Karpas-422 (cell line): ENCODE results near the gene PRKCZ. TPM values are rescaled to one million over a fixed set of nuclear protein-coding genes. Genes with fewer than 3 reads are reported as not detected.
A peak's percentile ranks its signal among the peaks of the same experiment; 100 is the strongest.

Experiments used
- DNase-seq: peaks from one replicate; pipeline ENCODE4 v3.0.0-alpha.2; 2015
- H2AFZ ChIP-seq: fragments of 200-600 bp; sonication (generic); 2 replicates; pipeline ENCODE4 v1.6.1; 2014; ENCODE audit warnings: antibody characterized with exemption, low read length, mixed read lengths
- H3K27ac ChIP-seq: fragments of 200-600 bp; sonication (generic); 2 replicates; pipeline ENCODE4 v1.5.1; 2014; ENCODE audit warnings: mild to moderate bottlenecking, low read length, moderate library complexity
- H3K27me3 ChIP-seq: fragments of 200-600 bp; sonication (generic); 2 replicates; pipeline ENCODE4 v1.6.1; 2014; ENCODE audit warnings: low read length, mixed read lengths
- H3K36me3 ChIP-seq: fragments of 200-600 bp; sonication (generic); 2 replicates; pipeline ENCODE4 v1.6.1; 2014; ENCODE audit warnings: low read length, mixed read lengths; ENCODE audit not compliant: insufficient read depth
- H3K4me1 ChIP-seq: fragments of 200-600 bp; sonication (generic); 2 replicates; pipeline ENCODE4 v1.6.1; 2014; ENCODE audit warnings: mild to moderate bottlenecking, low read length, mixed read lengths
- H3K4me2 ChIP-seq: fragments of 200-600 bp; sonication (generic); 2 replicates; pipeline ENCODE4 v1.6.1; 2014; ENCODE audit warnings: low read length, low read depth, mild to moderate bottlenecking; ENCODE audit not compliant: poor library complexity, severe bottlenecking
- H3K4me3 ChIP-seq: fragments of 200-600 bp; sonication (generic); 2 replicates; pipeline ENCODE4 v1.5.1; 2014; ENCODE audit warnings: mild to moderate bottlenecking, antibody characterized with exemption, low read length, mixed read lengths
- H3K79me2 ChIP-seq: fragments of 200-600 bp; sonication (generic); 2 replicates; pipeline ENCODE4 v1.6.1; 2014; ENCODE audit warnings: mild to moderate bottlenecking, low read length, mixed read lengths
- H3K9ac ChIP-seq: fragments of 200-600 bp; sonication (generic); 2 replicates; pipeline ENCODE4 v1.6.0; 2014; ENCODE audit warnings: low read length
- H3K9me2 ChIP-seq: fragments of 200-600 bp; sonication (generic), shearing (Covaris generic); replicated peaks from 2 replicates; pipeline ENCODE4 v1.6.0; 2014; ENCODE audit warnings: mild to moderate bottlenecking, low read length, moderate library complexity; ENCODE audit not compliant: insufficient read depth
- H3K9me3 ChIP-seq: fragments of 300-700, 200-600 bp; sonication (generic); 2 replicates; pipeline ENCODE4 v1.6.1; 2014; ENCODE audit warnings: low read length, mixed read lengths
- H4K20me1 ChIP-seq: fragments of 200-600 bp; sonication (generic); 2 replicates; pipeline ENCODE4 v1.6.1; 2014; ENCODE audit warnings: mild to moderate bottlenecking, antibody characterized with exemption, low read length, low read depth; ENCODE audit not compliant: insufficient read depth
- total RNA-seq: library from RNA; depleted of rRNA; stranded (reverse); fragments of >200 nt; shearing (Covaris generic); gene quantifications from 2 replicates; pipeline ENCODE4 v1.2.3, GENCODE V29; 2014; ENCODE audit warnings: low replicate concordance

PRKCZ gene
- total RNA-seq, 1 experiment from 2014 or later = not detected

GRCh38 chr1:2039251-2039650 is 11.0 kb upstream of the PRKCZ start:
- Histone ChIP-seq H3K4me2 (no peak overlapping the region), H2AFZ (no peak overlapping the region), H3K9me2 (no peaks in the 10 kb centered on the region), H3K9ac (no peak overlapping the region), H3K79me2 (no peaks in the 10 kb centered on the region), H3K27ac (no peak overlapping the region), H4K20me1 (no peaks in the 10 kb centered on the region), H3K27me3 (no peaks in the 10 kb centered on the region), H3K4me3 (no peak overlapping the region), H3K36me3 (no peaks in the 10 kb centered on the region), H3K4me1 (no peaks in the 10 kb centered on the region), H3K9me3 (no peaks in the 10 kb centered on the region)
- no peak for DNase-seq

- DNase-seq = no peak
- H3K9me3 ChIP-seq = no peaks in the 10 kb centered on the region
- no peak overlapping the region for H3K9ac ChIP-seq
- no peaks in the 10 kb centered on the region for H3K4me1 ChIP-seq
- H3K27me3 ChIP-seq = no peaks in the 10 kb centered on the region
- no peak overlapping the region for H3K27ac ChIP-seq
- H3K79me2 ChIP-seq = no peaks in the 10 kb centered on the region
- H3K36me3 ChIP-seq = no peaks in the 10 kb centered on the region
- H4K20me1 ChIP-seq = 0 out of 2 replicates have a peak, but pooled peaks cover 3% of the 10 kb centered on the region
- H3K9me2 ChIP-seq = no peaks in the 10 kb centered on the region
- H3K4me2 ChIP-seq = no peak overlapping the region
- no peak overlapping the region for H3K4me3 ChIP-seq
- H2AFZ ChIP-seq = no peak overlapping the region
Observed at GRCh38 chr1:2041305-2041704, 8.9 kb upstream of the PRKCZ start.

- Histone ChIP-seq H3K9me3 (no peaks in the 10 kb centered on the region), H3K4me3 (no peak overlapping the region), H3K9me2 (no peaks in the 10 kb centered on the region), H3K79me2 (no peaks in the 10 kb centered on the region), H2AFZ (no peak overlapping the region), H4K20me1 (0 out of 2 replicates have a peak, but pooled peaks cover 3% of the 10 kb centered on the region), H3K27me3 (no peaks in the 10 kb centered on the region), H3K9ac (no peak overlapping the region), H3K36me3 (no peaks in the 10 kb centered on the region), H3K27ac (no peak overlapping the region), H3K4me1 (no peaks in the 10 kb centered on the region), H3K4me2 (no peak overlapping the region)
- DNase-seq = no peak
Observed at GRCh38 chr1:2041887-2042286, 8.3 kb upstream of the PRKCZ start.

- Histone ChIP-seq H4K20me1 (0 out of 2 replicates have a peak, but pooled peaks cover 3% of the 10 kb centered on the region), H3K36me3 (no peaks in the 10 kb centered on the region), H3K9me3 (no peaks in the 10 kb centered on the region), H3K9me2 (no peaks in the 10 kb centered on the region), H3K27me3 (no peaks in the 10 kb centered on the region), H3K27ac (no peak overlapping the region), H3K79me2 (no peaks in the 10 kb centered on the region), H2AFZ (no peak overlapping the region), H3K4me2 (no peak overlapping the region), H3K9ac (no peak overlapping the region), H3K4me1 (no peaks in the 10 kb centered on the region), H3K4me3 (no peak overlapping the region)
- DNase-seq = no peak
Observed at GRCh38 chr1:2042830-2043773, 7.1 kb upstream of the PRKCZ start.

DNA sequence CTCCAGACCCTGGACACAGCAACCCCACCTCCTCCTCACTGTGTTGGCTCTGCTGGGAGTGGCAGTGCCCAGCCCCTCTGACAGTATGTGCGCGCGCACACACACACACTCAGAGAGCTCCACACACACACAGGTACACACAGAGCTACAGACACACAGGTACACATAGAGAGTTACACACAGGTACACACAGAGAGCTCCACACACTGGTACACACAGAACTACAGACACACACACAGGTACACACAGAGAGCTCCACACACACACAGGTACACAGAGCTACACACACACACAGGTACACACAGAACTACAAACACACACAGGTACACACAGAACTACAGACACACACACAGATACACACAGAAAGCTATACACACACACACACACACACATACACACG is 6.3 kb upstream of the PRKCZ start:
- Histone ChIP-seq H3K9ac (no peak overlapping the region), H3K9me3 (no peaks in the 10 kb centered on the region), H4K20me1 (0 out of 2 replicates have a peak, but pooled peaks cover 3% of the 10 kb centered on the region), H3K36me3 (no peaks in the 10 kb centered on the region), H3K4me1 (no peaks in the 10 kb centered on the region), H3K4me3 (no peak overlapping the region), H3K27me3 (no peaks in the 10 kb centered on the region), H3K4me2 (no peak overlapping the region), H3K9me2 (no peaks in the 10 kb centered on the region), H3K79me2 (no peaks in the 10 kb centered on the region), H2AFZ (no peak overlapping the region), H3K27ac (no peak overlapping the region)
- DNase-seq = no peak

DNA sequence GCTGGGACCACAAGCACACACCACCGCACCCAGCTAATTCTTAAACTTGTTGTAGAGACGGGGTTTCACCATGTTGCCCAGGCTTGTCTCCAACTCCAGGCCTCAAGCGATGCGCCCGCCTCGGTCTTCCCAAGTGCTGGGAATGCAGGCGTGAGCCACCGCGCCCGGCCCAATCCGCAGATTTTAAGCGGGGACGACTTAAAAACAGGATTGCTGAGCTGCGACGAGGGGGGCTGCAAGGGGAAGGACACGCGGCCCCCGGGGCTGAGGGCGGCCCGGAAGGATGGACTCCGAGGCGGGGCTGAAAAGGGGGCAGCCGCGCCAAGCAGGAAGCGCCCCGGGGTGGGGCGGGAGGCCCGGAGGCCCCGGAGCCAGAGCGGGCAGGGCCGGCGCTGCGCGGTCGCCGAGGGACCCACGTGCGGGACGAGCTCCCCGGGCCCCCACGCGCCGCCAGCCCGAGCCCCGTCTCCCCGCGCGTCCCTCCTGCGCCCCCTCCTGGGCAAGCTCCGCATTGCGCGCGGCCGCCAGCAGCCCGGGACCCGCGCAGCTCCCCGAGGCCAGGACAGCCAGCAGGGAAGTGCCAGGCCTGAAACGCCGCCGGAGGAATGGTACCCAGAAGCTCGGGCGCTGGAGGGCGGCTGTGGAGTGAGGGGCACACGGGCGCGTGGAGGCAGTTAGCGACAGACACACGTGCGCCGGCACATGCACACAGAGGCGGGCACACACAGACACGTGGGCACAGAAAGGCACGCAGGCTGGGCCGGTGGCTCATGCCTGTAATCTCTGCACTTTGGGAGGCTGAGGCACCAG is 5.5 kb upstream of the PRKCZ start:
- 0 out of 2 replicates have a peak, but pooled peaks cover 3% of the 10 kb centered on the region for H4K20me1 ChIP-seq
- H3K79me2 ChIP-seq = no peaks in the 10 kb centered on the region
- H3K4me3 ChIP-seq = no peak overlapping the region
- no peaks in the 10 kb centered on the region for H3K9me3 ChIP-seq
- no peak overlapping the region for H3K9ac ChIP-seq
- no peaks in the 10 kb centered on the region for H3K4me1 ChIP-seq
- H2AFZ ChIP-seq = no peak overlapping the region
- no peaks in the 10 kb centered on the region for H3K9me2 ChIP-seq
- H3K4me2 ChIP-seq = no peak overlapping the region
- H3K27me3 ChIP-seq = no peaks in the 10 kb centered on the region
- H3K36me3 ChIP-seq = no peaks in the 10 kb centered on the region
- peak; percentile 86 for DNase-seq
- H3K27ac ChIP-seq = no peak overlapping the region

- Histone ChIP-seq H3K4me3 (no peak overlapping the region), H3K4me1 (no peaks in the 10 kb centered on the region), H2AFZ (no peak overlapping the region), H4K20me1 (0 out of 2 replicates have a peak, but pooled peaks cover 3% of the 10 kb centered on the region), H3K36me3 (no peaks in the 10 kb centered on the region), H3K9me3 (no peaks in the 10 kb centered on the region), H3K27me3 (no peaks in the 10 kb centered on the region), H3K9ac (no peak overlapping the region), H3K79me2 (no peaks in the 10 kb centered on the region), H3K9me2 (no peaks in the 10 kb centered on the region), H3K4me2 (no peak overlapping the region), H3K27ac (no peak overlapping the region)
- DNase-seq = no peak
Observed at GRCh38 chr1:2045468-2046173, 4.6 kb upstream of the PRKCZ start.
